Measurements from ENCODE around the gene EIF4B.

The EIF4B gene

DNA sequence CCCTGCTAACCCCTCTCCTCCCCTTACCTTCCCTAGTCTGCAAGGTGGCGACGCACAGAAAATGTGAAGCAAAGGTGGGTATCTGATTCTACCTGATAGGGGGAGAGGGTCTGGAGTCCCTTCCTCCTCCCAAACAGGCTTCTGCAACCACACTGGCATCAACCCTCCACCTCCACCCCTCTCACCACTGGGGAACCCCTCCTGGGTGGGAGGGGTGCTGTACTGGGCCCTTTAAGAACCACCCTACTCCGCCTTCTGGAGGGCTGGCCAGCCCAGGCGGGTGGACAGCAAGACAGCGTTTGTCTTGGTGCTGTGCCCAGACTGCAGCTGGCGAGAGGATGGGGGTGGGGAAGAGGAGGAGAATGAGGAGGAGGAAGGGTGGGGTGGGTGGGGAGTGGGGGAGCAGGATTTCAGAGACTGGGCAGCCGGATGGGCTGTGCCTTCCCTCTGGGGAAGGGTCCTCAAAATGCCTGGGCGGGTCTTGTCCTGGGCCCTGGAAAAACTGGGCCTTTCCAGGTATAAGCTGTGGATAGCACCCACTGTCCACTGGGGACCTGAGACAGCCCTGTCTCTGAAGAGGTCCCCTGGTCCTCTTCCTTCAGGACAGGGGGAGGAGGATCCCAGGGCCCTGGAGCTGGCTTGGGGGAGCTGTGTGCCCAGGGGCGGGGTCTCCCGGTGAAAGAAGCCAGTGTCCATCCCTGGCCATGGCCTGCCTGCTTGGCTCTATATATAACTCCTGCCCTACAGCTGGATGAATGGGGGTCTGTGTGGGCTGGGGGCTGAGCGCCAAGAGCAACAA, 46.4 kb downstream of the EIF4B start:
- peak; percentile 73 for DNase-seq
- in situ Hi-C loops (cut with HindIII; ENCODE audit: low pct_ligation_motif_present, low pct_unique_long_range_greater_than_20kb, low sequenced_read_pairs): no loop called here

GRCh38 chr12:53053218-53054111, 47.2 kb downstream of the EIF4B start:
- peak; percentile 48 for DNase-seq
- in situ Hi-C loops (cut with HindIII; ENCODE audit: low pct_ligation_motif_present, low pct_unique_long_range_greater_than_20kb, low sequenced_read_pairs): no loop called here

GRCh38 chr12:53054112-53054878, 48.0 kb downstream of the EIF4B start:
- DNase-seq: peak; percentile 98
- in situ Hi-C loops (cut with HindIII; ENCODE audit: low pct_ligation_motif_present, low pct_unique_long_range_greater_than_20kb, low sequenced_read_pairs): no loop called here

GRCh38 chr12:53055471-53056266, 49.4 kb downstream of the EIF4B start:
- DNase-seq: no peak
- in situ Hi-C loops (cut with HindIII; ENCODE audit: low pct_ligation_motif_present, low pct_unique_long_range_greater_than_20kb, low sequenced_read_pairs): no loop called here

DNA sequence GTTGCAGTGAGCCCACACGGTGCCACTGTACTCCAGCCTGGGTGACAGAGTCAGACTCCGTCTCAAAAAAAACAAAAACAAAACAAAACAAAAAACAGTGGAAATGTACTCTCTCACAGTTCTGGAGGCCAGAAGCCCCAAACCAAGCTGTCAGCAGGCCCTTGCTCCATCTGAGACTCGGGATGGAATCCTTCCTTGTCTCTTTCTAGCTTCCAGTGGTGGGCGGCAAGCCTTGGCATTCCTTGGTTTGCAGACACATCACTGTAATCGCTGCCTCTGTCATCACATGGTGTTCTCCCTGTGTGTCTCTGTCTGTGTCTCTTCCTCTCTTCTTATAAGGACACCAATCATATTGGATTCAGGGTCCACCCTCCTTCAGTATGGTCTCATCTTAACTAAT, 50.0 kb downstream of the EIF4B start:
- in situ Hi-C loops (cut with HindIII; ENCODE audit: low pct_ligation_motif_present, low pct_unique_long_range_greater_than_20kb, low sequenced_read_pairs): no loop called here

GRCh38 chr12:53056901-53057300, 50.6 kb downstream of the EIF4B start:
- in situ Hi-C loops (cut with HindIII; ENCODE audit: low pct_ligation_motif_present, low pct_unique_long_range_greater_than_20kb, low sequenced_read_pairs): no loop called here
- no peak for DNase-seq

More for the DNA sequence above, 50.0 kb downstream of the EIF4B start:
- DNase-seq: no peak

DNA sequence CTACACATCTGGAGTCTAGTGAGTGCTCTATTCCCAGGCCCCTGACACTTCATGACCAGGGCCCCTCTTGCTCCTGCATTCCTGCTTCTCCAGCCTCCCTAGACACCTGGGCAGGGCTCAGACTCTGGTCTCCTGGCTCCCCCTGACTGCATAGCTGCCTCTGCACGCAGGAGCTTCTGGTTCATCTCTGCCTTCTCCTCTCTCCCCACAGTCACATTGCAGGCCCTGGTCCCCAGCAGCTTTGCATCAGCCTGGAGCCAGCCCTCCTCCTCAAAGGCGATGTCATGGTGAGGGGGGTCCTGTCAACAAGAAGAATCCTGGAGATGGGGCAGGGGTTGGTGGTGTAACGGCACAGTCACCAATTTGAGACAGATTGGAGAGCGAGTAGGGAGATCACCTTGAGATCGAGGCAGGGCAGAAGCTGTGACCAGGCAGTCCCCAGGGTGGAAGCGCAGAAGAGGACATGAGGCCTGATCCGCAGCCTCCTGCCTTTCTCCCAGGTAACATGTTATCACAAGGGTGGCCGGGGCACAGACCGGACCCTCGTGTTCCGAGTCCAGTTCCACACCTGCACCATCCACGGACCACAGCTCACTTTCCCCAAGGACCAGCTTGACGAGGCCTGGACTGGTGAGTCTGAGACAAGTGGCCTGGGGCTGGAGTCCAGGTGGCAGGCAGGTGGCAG, 51.7 kb downstream of the EIF4B start:
- in situ Hi-C loops (cut with HindIII; ENCODE audit: low pct_ligation_motif_present, low pct_unique_long_range_greater_than_20kb, low sequenced_read_pairs): no loop called here
- no peak for DNase-seq

DNA sequence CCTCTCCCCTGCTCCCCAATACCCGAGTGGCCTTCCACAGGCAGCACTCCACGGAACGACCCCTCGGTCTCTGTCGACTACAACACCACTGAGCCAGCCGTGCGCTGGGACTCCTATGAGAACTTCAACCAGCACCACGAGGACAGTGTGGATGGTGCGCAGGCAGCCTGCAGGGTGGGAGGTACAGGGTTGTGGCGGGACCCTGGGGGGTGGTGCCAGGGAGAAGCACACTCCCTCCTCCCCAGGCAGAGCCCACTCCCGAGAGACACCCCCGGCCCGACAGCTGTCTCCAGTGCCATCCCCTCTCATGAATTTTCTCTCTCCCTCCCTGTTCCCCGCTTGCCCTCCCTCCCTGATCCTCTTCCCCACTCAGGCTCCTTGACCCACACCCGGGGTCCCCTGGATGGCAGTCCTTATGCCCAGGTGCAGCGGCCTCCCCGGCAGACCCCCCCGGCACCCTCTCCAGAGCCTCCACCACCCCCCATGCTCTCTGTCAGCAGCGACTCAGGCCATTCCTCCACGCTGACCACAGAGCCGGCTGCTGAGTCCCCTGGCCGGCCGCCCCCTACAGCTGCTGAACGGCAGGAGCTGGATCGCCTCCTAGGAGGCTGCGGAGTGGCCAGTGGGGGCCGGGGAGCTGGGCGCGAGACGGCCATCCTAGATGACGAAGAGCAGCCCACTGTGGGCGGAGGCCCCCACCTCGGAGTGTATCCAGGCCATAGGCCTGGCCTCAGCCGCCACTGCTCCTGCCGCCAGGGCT, 52.6 kb downstream of the EIF4B start:
- in situ Hi-C loops (cut with HindIII; ENCODE audit: low pct_ligation_motif_present, low pct_unique_long_range_greater_than_20kb, low sequenced_read_pairs): no loop called here
- DNase-seq: no peak

DNA sequence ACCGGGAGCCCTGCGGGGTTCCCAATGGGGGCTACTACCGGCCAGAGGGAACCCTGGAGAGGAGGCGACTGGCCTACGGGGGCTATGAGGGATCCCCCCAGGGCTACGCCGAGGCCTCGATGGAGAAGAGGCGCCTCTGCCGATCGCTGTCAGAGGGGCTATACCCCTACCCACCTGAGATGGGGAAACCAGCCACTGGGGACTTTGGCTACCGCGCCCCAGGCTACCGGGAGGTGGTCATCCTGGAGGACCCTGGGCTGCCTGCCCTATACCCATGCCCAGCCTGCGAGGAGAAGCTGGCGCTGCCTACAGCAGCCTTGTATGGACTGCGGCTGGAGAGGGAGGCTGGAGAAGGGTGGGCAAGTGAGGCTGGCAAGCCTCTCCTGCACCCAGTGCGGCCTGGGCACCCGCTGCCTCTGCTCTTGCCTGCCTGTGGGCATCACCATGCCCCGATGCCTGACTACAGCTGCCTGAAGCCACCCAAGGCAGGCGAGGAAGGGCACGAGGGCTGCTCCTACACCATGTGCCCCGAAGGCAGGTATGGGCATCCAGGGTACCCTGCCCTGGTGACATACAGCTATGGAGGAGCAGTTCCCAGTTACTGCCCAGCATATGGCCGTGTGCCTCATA, 53.3 kb downstream of the EIF4B start:
- in situ Hi-C loops (cut with HindIII; ENCODE audit: low pct_ligation_motif_present, low pct_unique_long_range_greater_than_20kb, low sequenced_read_pairs): no loop called here
- DNase-seq: no peak

DNA sequence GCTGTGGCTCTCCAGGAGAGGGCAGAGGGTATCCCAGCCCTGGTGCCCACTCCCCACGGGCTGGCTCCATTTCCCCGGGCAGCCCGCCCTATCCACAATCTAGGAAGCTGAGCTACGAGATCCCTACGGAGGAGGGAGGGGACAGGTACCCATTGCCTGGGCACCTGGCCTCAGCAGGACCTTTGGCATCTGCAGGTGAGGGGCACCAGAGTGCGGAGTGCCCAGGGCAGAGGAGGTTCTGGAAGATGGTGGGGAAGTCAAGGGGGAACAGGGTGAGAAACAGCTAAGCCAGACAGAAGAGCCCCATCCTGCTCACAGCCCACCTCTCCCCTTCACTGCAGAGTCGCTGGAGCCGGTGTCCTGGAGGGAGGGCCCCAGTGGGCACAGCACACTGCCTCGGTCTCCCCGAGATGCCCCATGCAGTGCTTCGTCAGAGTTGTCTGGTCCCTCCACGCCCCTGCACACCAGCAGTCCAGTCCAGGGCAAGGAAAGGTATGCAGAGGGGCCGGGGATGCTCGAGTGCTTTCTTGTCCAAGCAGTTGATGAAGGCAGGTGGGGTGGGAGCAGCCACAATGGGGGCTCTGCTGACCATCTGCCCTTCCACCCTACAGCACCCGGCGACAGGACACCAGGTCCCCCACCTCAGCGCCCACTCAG, 53.9 kb downstream of the EIF4B start:
- no peak for DNase-seq
- in situ Hi-C loops (cut with HindIII; ENCODE audit: low pct_ligation_motif_present, low pct_unique_long_range_greater_than_20kb, low sequenced_read_pairs): no loop called here

DNA sequence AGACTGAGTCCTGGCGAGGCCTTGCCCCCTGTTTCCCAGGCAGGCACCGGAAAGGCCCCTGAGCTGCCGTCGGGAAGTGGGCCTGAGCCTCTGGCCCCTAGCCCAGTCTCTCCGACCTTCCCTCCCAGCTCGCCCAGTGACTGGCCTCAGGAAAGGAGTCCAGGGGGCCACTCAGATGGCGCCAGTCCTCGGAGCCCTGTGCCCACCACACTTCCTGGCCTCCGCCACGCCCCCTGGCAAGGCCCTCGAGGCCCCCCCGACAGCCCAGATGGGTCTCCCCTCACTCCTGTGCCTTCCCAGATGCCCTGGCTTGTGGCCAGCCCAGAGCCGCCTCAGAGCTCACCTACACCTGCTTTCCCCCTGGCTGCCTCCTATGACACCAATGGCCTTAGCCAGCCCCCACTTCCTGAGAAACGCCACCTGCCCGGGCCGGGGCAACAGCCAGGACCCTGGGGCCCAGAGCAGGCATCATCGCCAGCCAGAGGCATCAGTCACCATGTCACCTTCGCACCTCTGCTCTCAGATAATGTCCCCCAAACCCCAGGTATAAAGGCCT, 54.5 kb downstream of the EIF4B start:
- in situ Hi-C loops (cut with HindIII; ENCODE audit: low pct_ligation_motif_present, low pct_unique_long_range_greater_than_20kb, low sequenced_read_pairs): no loop called here
- no peak for DNase-seq

- in situ Hi-C loops (cut with HindIII; ENCODE audit: low pct_ligation_motif_present, low pct_unique_long_range_greater_than_20kb, low sequenced_read_pairs): no loop called here
- peak; percentile 24 for DNase-seq
Observed at GRCh38 chr12:53061404-53062010, 55.3 kb downstream of the EIF4B start.

DNA sequence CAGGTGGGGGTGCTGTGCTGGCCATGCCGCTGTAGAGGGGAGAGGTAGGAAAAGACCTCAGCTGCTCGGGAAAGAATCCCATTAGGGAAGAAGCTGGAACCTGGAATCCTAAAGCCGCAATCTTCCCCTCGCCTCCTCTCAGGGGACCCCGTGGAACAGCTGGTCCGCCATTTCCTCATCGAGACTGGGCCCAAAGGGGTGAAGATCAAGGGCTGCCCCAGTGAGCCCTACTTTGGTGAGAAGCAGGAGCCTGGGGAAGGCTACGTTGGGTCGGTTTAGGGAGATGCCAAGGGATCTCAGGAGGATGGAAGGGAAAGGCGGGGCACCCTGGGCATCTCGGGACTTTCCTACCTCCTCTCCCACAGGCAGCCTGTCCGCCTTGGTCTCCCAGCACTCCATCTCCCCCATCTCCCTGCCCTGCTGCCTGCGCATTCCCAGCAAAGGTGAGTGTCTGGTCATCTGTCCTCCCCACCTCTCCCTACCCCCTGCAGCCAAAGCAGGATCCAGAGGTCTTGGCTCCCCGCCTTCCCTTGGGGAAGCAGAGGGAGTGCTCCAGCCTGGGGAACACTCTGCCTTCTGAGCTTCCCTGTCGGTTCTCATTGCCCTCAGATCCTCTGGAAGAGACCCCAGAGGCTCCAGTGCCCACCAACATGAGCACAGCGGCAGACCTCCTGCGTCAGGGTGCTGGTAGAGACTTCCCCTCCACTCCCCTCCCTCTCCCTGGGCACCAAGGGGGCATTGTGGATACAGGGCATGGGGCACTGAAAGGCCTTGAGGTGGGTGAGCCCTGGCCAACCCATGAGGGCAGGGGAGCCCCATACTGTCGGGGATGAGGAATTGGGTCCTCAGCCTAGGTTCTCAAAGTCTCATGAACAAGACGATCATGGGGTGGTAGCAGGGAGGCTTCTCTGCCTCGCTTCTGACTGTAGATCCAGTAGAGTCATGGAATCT, 56.0 kb downstream of the EIF4B start:
- DNase-seq: no peak
- in situ Hi-C loops (cut with HindIII; ENCODE audit: low pct_ligation_motif_present, low pct_unique_long_range_greater_than_20kb, low sequenced_read_pairs): no loop called here

- in situ Hi-C loops (cut with HindIII; ENCODE audit: low pct_ligation_motif_present, low pct_unique_long_range_greater_than_20kb, low sequenced_read_pairs): no loop called here
- DNase-seq: no peak
Observed at GRCh38 chr12:53062977-53063707, 56.9 kb downstream of the EIF4B start.

Measured in ACHN (cell line).